Dermis blood vessel endothelial cell (primary cell): ENCODE results near the gene TNFRSF8. TPM values are rescaled to one million over a fixed set of nuclear protein-coding genes. Genes with fewer than 3 reads are reported as not detected.

Source experiments
- DNase-seq: peaks from one replicate; pipeline ENCODE4 v3.0.0; 2010
- total RNA-seq: library from RNA; depleted of rRNA; stranded (reverse); fragments of >200 nt; gene quantifications from 2 replicates; pipeline ENCODE4 v1.2.3, GENCODE V29; 2014

The TNFRSF8 gene
- total RNA-seq, 1 donor from 2014 or later = 0.34 TPM

DNA sequence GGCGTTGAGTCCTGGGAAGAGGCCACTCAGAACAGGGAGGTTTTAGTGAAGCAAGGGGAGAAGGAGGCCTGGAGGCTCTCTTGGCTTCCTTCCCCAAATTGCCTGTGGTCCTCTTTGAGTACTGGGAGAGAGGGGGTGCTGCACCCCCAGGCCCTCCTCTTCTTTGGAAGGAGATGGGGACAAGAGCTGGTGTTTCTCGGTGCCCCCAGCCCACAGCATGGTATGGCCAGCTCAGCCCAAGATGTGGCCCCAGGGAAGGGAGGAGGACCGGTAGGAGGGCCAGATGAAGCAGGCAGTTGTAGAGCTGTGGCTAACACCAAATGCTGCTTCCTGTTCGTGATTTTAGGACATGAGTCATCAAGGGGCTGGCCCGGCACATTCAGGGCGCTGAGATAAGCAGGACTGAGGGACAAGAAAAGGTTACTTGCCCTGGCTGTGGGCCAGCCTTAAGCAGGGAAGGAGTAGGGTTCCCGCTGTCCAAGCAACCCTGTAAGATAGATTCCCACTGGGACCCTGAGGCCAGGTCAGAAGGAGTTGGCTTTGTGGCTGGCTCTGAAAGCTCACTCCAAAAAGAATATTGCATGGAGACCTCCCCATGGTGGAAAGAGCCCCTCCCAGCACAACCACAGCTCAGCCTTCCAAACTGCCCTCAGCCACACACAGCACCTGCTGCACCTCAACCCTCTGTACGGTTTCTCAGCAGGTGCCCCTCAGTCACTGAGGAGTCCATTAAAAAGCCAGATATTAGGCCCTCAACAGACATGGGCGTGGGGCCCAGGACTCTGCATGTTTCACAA, 98.8 kb downstream of the TNFRSF8 start:
- DNase-seq = peak; percentile 95

DNA sequence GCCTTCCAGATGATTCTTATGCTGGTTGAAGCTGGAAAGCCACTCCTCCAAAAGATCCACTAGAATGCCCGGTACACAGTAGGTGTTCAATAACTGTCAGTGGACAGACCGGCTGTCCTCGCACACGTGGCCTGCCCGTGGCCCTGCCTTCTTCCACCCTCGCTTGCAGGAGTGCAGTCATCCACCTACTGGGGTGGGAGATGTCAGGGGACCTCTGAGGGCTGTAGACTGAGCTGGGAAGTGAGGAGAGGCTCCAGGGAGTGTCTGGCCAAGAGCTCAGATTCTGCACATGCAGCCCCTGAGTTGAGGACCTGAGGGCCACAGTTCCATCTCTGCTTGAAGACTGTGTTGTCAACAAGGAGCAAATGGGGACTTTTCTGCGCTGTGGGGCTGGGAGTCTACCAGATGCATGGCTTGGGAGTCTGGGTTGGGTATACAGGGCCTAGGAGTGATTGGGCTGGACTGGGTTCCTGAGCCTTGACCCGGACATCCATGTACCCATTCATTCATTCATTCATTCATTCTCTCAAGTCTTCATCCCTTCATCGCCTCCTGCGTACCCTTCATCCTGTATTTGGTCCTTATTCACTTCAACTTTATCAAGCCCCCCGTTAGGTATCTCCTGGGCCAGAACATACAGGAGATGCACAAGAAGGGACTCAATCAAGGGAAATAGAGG, 99.5 kb downstream of the TNFRSF8 start:
- no peak for DNase-seq

DNA sequence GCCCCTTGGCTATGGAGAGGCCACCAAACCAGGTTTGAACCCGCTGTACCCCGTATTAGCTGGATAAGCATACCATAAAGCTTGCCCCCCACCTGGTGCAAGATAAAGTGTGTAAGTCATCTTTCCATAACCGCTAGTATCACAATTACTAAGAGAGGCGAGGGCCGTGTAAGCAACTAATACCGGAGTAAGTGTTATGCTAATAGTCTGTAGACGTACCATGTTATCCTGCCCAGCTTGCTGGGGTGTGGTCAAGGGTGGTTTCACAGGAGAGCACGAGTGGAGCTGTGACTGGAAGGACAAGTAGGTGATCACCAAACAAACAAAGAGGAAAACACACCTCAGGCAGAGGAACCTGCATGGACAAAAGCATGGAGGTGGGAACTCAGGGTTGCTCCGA, 100.1 kb downstream of the TNFRSF8 start:
- DNase-seq = no peak

DNA sequence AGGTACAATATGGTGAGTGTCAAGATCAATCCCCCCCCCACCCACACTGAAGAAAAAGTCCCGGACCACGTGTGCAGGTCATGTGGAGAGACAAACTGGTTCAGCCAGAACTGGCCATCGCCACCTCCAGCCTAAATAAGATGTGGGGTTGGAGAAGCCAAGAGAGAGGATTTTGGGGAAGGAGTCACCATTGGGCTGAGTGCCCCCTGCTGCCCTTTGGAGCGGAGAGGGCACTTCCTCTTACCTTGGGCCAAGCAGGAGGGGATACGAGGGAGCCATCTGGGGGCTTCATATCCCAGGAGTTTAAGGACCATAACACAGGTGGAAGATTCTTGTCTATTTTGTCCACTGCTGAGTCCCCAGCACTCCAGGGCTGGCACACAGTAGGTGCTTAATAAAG, 101.1 kb downstream of the TNFRSF8 start:
- no peak for DNase-seq

DNA sequence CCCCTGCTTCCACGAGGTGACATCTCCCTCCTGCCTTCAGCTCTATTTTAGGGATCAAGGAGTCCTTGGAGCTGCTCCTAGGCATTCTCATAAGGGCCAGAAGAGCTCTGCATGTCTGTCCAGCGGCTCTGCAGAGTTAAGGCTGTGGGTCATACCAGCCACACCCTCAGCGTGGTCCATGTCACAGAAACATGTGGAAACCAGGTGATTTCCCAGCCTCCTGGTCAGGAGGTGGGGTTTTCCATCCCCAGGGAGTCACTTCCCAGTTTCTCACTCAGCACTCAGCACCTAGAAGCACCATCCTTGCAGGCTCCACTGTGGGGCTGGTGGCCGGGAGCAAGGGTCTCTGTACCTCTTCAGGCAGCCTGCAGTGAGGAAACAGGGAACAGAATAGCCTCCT, 102.2 kb downstream of the TNFRSF8 start:
- no peak for DNase-seq

DNA sequence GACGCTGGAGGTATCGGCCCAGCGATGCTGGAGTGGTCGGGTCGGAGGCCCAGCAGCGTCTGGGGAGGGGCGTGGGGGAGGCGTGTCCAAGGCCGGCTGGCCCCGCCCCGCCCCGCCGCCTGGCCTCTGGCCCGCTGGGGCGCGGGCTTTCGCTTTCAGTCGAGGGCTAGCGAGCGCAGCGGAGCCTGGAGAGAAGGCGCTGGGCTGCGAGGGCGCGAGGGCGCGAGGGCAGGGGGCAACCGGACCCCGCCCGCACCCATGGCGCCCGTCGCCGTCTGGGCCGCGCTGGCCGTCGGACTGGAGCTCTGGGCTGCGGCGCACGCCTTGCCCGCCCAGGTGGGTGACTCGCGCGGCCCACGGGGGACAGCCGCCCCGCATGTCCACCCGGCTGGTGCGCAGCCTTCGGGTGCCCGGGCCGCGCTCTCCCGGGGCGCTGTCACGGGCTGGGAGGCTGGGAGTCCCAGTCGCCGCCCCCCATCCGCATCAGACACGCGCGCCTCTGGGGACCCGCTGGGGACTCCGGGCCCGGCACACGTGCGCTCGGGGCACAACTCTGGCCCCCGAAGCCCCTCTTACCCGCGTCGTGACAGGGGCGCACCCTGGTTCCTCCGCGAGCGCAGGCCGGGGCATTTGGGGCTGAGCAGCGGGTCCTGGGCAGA, 103.9 kb downstream of the TNFRSF8 start, which contains the start of gene TNFRSF1B:
Gene TNFRSF1B (plus strand): TSS at position 158 of the 659 bp plus-strand sequence. CDS start 101 bp downstream, at position 259.
- peak; percentile 74 for DNase-seq

DNA sequence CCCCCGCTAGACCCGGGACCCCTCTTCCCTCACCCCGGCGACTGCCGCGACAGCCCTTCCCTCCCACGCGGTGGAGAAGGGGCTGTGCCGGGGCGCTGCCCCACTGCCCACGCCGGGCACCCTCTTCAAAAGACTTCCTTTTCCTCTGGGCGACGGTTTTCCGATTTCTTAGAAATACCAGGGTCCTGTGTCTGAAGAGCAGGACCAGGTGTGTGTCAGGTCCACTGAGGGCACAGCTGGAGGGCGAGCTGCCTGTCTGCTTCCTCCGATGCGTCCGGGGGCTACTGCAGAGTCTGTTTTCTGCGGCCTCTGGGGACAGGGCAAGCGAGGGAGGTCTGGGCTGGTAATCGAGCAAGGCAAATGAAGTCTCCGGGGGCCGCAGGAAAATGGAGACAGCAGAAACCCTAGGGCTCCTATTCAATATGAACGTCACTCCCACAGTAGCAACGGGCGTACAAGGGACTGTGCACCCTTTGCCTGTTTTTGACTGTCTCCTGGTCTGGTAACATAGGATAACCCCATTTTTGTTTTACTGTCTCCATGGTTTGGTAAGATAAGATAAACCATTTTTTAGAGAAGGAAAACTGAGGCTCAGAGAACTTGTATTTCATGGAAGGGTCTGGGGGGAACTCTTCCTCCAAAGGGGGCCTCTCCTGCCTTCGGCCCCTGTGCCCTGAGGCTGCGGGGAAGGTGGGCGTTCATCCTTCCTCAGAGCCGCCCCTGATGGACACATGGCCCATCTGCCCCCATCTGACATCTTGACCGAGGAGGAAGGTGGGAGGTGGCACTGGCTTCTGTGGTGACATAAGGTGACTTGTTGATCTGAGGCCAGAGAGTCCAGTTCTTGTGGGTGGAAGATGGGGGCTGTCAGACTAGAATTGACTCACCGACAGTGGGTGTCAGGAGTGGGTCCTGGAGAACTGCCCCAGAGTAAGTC, 104.7 kb downstream of the TNFRSF8 start:
- peak; percentile 33 for DNase-seq

DNA sequence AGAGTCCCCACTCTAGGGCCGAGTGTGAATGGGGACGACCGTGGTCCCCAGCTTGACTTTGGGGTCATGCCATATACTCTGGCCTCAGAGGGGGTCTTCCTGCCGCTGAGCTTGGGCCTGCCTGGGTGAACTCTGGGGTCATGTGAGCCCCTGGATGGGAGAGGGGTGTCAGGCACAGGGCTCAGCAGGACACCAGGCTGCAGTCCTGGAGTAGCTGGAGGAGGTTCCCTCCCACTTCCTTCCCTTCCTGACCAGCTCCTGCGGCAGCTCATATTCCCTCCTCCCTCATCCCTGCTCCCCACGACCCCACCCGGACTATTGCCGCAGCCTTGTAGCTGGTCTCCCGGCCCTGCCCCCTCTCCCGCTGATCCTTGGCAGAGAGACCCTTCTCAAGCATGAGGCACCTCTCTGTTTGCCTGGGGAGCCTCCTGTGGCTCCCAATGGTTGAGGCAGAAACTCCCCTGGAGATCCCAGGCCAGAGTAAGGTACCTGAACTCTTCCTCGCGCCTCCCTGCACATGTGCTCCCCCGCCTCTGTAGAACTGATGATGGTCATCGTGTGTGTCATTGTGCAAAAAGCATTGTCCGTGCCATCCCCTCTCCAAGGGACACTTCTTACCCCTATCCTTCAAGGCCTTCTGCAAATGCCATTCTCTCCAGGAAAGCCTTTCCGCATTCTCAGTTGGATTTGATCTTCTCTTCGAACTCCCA, 105.5 kb downstream of the TNFRSF8 start:
- peak; percentile 57 for DNase-seq

DNA sequence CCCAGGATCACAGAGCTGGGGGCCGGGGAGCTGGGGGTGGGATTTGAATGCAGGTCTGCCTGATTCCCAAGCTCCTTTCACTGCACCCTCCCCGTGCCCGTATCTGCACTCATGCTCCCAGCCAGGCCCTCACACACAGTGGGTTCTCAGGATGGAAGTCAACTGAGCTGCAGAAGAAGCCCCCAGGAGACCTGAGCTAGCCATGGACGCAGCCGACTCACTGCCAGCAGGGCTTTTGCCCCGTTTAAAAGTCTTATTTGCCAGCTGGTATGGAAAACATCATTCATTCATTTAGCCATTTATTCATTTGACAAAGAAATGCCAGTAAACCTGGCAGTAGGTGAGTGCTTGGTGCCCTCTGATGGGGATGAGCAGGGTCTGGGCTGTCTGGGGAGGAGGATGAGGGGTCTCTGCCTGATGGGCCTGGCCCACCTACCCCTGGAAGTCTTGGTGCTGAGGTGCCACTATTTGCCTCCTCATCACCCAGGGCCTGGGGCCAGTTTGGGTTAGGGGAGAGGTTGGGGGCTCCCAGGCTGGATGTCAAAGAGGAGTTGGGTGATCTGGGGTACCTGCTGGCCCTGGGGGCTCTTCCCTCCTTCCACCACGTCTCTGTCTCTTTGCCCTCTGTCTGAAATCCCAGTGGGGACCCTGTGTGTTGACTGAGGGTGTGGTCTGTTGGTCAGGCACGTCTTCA, 106.5 kb downstream of the TNFRSF8 start:
- no peak for DNase-seq

DNA sequence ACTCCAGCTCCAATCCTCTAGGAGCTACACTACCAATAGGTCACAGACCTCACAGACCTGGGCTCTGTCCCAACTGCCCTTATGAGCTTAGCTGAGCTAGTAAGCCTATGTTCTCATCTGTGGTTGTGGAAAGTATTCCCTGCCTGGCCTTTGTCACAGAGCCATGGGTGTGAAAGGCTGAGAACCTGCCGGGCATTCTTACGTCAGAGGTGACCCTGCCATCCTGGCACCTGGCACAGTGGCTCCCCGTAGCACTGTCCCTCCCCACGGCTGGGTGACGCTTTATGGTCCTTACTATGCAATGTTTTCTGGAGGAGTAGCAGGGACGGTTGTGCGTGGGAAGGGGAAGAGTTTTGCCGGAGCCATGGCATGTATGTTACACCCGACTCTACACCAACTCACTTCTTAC, 107.2 kb downstream of the TNFRSF8 start:
- DNase-seq = no peak

DNA sequence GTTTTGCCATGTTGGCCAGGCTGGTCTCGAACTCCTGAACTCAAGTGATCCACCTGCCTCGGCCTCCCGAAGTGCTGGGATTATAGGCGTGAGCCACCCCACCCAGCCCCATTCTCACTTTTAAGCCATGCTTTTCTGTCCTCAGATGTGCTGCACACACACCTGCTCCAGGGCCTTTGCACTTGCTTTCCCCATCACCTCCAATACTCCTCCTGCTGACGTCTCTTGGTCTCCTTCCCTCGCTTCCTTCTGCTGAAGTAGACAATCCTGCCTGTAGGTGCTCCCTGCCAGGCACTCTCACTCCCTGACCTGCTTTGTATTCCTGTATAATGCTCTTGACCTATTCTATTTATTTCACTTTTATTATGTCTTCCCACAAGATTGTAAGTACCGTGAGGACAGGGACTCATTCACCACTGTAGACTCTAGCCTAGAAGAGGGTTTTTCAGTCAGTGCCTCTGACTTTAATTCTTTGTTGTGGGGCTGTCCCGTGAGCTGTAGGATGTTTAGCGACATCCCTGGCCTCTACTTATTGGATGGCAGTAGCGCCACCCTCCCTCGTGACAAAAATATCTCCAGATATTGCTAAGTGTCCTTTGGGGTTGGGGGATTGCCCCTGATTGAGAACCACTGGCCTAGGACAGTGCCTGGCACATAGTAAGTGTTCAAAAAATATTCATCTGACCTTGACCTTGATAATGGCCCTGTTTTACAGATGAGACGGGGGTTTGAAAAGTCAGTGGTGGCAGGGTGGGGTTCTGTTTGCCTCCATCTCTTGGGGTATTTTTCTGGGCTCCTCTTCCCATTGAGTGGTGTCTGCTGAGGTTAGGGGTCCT, 108.3 kb downstream of the TNFRSF8 start:
- no peak for DNase-seq

DNA sequence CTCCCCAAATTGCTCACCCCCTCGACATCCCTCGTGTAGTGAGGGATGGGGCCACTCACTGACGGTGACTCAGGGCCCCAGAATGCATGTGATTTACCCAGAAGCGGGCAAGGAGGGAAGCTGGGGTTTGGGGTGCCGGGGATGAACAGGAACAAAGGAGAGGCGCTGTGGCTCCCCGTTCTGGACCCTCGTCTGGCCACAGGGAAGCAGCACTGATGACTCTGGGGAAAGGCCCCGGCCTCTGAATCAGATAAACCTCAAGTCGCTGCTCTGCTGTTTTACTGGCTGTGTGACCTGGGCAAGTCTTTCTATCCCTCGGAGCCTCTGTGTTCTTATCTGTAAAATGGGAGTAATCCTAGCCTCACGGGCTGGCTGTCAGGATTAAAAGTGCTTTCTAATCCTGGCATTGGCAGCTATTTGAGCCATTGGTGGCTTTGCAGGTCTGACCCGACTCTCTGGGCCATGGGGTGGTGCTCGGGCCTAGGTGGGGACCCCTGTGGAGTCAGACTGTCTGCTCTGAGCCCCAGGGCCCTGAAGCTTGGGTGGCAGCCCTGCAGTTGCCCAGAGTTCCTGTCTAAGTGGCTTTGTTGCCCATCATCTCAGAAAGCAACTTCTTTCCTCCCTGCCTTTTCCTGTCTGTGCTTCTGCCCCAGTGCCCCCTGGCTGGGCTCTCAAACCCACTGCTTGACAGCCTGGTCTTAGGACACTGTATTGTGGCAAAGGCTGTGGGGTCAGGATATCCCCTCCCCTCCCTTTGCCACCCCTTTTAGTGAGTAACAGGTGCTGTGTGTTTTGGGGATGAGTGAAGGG, 109.1 kb downstream of the TNFRSF8 start:
- DNase-seq = no peak

DNA sequence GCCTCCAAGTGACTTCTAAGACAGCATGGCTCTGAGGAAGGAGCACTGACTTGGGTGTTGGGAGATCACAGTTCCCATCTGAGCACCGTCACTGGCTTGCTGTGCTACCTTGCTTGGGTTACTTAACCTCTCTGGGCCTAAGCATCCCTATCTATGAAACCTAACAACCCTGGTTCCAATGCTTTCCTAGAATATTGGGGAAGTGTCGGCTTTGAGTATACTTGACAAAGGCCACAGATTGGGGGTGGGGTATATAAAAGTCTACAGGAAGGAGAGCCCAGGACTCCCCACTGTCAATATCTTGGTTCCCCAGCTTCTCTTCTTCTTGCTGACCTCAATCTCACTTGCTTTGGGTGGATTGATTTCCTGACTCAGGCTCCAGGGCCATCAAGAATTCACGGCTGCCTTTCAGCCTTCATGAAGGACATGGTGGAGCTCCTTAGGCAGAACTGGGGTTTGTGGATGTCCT, 110.0 kb downstream of the TNFRSF8 start:
- no peak for DNase-seq

DNA sequence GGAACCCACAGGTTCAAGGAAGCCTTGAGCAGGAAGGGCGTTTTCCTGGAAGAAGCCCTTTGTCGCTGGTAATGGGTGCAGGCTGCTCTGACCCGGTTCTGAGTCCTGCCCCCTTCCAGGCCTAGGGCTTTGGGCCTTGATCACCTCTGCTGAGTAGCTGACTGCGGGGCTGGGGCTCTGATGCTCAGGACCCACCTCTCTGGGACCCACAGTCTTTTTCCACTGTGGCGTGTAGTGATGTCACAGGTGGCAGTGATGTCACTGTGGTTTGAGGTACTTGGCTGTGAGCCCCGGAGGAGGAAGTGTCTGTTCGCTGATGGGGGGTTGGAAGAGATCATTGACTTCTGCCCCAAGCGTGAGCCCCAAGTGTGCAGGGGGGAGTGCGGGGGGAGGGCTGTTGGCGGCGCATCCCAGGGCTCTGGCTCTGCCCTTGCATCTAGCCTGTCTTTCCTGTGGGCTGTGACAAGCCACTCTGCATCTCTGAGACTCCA, 110.6 kb downstream of the TNFRSF8 start:
- DNase-seq = no peak

DNA sequence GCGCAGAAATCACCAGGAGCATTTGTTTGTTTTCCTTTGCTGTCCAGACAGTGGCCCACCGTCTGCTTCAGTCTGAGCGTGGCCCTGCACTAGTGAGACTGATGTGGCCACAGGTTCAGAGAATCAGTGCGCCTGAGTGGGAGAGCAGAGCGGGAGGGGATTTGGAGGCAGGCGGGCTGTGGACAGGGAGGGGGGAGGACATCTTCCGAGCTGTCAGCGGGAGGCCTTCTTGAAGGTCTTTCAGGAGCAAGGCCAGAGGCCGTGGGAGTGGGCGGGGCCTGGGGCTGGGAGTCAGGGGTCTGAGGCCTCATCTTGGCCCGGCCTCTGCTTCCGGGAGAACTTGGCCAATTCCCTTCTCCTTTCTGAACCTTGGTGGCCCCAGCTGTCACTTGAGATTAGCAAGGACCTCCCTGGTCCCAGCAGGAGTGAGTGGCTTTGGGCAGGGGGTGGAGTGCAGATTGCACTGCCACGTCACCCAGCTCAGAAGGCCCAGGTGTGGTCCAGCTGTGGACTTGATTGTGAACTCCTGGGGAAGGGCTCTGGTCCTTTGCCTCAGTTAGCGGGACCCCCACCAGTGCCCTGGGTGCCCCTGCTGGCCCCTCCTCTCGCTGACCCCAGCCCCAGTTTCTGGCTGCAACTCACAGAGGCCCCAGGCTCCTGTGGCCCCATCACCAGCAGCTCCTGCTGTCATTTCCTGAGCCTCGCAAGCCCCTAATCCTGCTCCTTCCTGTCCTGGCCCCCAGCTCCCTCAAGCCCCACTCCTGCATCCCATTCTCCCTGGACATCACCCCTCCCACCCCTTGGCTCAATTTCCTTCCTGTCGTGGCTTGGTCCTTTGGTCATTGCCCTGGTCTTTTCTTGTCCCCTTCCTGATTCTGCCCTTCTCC, 112.1 kb downstream of the TNFRSF8 start:
- no peak for DNase-seq

DNA sequence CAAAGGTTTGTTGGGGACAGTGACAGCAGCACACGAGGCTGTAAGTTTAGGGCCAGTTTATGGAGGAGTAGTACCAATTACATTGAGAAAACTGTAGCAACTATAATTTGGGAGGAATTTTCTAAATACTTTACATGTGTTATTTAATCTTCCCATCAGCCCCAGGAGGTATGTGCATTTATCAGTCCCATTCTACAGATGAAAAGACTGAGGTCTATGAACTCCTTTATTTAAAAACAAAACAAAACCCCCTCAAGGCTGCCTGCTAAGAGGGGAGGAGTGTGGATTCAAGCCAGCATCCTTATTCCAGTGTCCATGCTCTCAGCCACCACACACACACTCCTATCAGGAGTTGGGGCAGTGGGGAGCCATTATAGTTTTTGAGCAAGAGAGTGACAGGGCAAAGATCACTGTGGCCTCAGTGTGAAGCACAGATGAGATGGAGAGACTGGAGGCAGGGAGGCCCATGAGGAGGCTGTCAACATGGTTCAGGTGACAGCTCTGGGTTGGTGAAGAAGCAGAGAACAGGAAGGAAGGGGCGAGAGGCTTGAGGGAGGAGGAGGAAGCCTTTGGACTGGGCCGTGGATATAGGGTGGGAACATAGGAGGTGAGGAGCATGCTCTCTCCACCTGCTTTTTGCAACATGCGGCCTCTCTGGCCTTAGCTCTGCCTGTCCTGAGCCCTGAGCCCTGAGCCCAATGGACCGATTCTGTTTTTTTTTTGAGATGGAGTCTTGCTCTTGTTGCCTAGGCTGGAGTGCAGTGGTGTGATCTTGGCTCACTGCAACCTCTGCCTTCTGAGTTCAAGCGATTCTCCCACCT, 113.4 kb downstream of the TNFRSF8 start:
- DNase-seq = no peak
